Measurements from ENCODE around the gene PEG3.

The PEG3 gene

GRCh38 chr19:56838909-56839651, 1.4 kb downstream of the PEG3 start:
- DNase-seq, result no peak

GRCh38 chr19:56838024-56838908, 2.3 kb downstream of the PEG3 start:
- DNase-seq, result no peak

GRCh38 chr19:56837492-56838023, 3.0 kb downstream of the PEG3 start:
- DNase-seq, result no peak

- no peak for DNase-seq
These were observed 3.5 kb downstream of the PEG3 start for GRCh38 chr19:56837004-56837403.

- DNase-seq, result no peak
These were observed 4.5 kb downstream of the PEG3 start for GRCh38 chr19:56836059-56836458.

- DNase-seq, result no peak
These were observed 5.1 kb downstream of the PEG3 start for GRCh38 chr19:56835401-56835800.

GRCh38 chr19:56834564-56835375, 5.8 kb downstream of the PEG3 start:
- DNase-seq, result no peak

- DNase-seq, result no peak
These were observed 8.1 kb downstream of the PEG3 start for GRCh38 chr19:56832352-56832928.

- no peak for DNase-seq
These were observed 9.3 kb downstream of the PEG3 start for GRCh38 chr19:56831255-56831654.

GRCh38 chr19:56829596-56829995, 10.9 kb downstream of the PEG3 start:
- no peak for DNase-seq

GRCh38 chr19:56827708-56828107, 12.8 kb downstream of the PEG3 start:
- DNase-seq, result no peak

- no peak for DNase-seq
These were observed 16.6 kb downstream of the PEG3 start for GRCh38 chr19:56823956-56824355.

GRCh38 chr19:56823417-56823816, 17.1 kb downstream of the PEG3 start:
- no peak for DNase-seq

- DNase-seq, result no peak
These were observed 17.8 kb downstream of the PEG3 start for GRCh38 chr19:56822755-56823154.

GRCh38 chr19:56821675-56822074, 18.9 kb downstream of the PEG3 start:
- no peak for DNase-seq

GRCh38 chr19:56821209-56821608, 19.3 kb downstream of the PEG3 start:
- no peak for DNase-seq

- no peak for DNase-seq
These were observed 21.4 kb downstream of the PEG3 start for GRCh38 chr19:56819166-56819565.

GRCh38 chr19:56814656-56815055, 25.9 kb downstream of the PEG3 start:
- DNase-seq, result no peak

GRCh38 chr19:56813531-56813930, 27.0 kb downstream of the PEG3 start:
- no peak for DNase-seq

GRCh38 chr19:56811480-56811879, 29.0 kb downstream of the PEG3 start:
- DNase-seq, result no peak

- no peak for DNase-seq
These were observed 30.3 kb downstream of the PEG3 start for GRCh38 chr19:56810260-56810659.

- no peak for DNase-seq
These were observed 31.7 kb downstream of the PEG3 start for GRCh38 chr19:56808717-56809392.
